GM18520 (cell line): Measurements from ENCODE around the gene ZMYND8.
"Not testable (repeated sequence)": the region's sequence is repeated elsewhere in the genome, so short reads cannot be mapped to it uniquely, and the experiment has no call there.

Experiments
- ATAC-seq: cut with Tn5 transposase; IDR thresholded peaks from one replicate; pipeline ENCODE4 v1.9.1; 2021; ENCODE audit not compliant: unreplicated experiment

ZMYND8 gene

GRCh38 chr20:47212606-47213207 lies 143.8 kb downstream of the ZMYND8 start:
- ATAC-seq = no peak

DNA sequence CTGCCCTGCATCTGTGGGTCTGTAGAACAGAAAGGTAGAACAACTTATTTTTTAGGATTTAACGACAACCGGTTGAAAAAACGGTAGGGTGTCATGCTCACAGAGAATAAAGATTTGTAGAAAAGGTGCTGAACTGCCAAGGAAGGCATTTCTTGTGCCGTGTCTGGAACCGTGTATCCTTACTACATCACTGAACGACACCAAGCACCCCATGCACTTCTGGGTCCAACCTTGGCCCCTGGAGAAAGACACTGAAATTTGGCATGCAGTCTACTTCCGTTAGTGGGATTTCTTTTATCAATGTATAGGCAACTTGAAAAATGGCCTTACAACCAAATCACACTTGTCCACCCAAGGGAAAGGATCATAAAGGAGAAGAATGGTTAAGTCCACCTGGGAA lies 145.5 kb downstream of the ZMYND8 start:
- no peak for ATAC-seq

DNA sequence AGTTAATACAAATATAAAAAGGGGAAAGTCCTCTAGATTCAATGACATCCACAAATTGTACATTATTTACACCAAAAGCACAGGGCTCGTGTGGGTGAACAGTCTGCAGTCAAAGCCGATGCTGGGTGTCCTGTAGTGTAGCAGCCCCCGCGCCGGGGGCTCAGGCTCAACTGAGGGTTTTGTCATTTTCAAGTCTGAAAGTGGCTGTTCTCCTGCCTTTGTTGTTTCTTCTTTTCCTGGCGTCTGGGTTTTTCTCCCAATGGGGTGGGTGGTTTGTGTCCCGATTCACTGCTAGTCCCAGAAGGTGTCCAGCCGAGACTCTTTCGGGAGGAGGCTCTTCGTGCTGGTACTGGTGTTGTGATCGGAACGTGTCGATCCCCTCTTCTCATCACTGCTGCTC lies 146.0 kb downstream of the ZMYND8 start:
- no peak for ATAC-seq

- ATAC-seq = no peak
Measured at GRCh38 chr20:47209982-47210381, 146.5 kb downstream of the ZMYND8 start.

DNA sequence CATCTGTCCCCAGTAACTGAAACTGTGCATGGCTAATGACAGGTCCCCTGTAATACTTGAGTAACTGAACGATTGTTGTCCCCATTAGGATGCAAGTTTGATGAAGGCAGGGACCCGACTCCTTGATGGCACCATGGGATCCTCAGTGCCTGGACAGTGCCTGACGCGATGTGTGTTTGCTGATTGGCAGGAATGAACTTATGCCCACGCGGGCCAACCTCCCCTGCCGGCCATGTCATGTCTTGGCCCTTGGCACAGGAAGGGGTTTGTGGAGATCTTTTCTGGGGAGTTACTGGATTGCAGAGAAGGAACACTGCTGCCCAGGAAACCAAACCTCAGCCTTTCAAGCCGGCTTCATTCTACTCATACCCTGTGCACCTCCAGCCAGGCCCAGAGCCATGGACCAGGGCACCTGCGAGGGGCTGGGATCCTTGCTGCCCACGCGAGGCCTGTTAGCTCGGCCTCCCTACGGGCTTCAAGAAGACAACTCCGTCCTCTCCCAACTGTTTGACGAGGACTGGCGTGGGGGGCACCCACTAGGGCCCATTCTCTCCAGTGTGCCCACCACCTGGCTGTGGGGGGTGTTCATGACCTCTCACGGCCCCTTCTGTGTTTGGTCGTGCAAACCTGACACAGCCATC lies 147.8 kb downstream of the ZMYND8 start:
- ATAC-seq = no peak

DNA sequence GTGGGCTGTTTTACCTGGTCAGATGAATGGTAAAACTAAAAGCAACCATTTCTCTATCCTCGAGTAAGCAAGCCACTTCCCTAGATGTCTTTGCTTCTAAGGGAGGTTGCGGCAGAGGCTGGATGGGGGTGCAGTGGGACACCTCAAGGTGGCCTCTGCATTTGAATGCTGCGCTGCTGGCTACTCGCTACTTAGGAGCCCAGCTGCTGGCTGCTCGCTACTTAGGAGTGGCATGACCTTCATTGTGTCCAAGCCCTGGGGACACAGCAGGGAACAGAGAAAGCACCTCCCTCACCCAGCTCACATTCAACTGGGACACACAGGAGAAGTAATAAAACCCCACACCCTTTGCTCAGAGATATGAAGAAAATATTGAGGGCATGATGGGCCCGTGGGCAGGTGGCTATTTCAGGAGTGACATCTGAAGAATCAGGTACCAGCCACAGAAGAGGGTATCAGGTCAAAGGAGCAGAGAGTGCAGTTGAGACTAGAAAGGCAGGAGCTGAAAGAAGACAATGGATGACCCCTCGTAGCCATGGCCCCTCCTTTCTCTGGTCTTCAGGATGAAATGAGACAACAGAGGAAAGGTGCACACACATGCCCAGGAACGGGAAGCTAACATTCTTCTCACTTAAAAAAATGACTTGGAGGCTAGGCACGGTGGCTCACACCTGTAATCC lies 149.4 kb downstream of the ZMYND8 start:
- no peak for ATAC-seq

GRCh38 chr20:47206552-47206951 lies 149.9 kb downstream of the ZMYND8 start:
- ATAC-seq = not testable (repeated sequence)

DNA sequence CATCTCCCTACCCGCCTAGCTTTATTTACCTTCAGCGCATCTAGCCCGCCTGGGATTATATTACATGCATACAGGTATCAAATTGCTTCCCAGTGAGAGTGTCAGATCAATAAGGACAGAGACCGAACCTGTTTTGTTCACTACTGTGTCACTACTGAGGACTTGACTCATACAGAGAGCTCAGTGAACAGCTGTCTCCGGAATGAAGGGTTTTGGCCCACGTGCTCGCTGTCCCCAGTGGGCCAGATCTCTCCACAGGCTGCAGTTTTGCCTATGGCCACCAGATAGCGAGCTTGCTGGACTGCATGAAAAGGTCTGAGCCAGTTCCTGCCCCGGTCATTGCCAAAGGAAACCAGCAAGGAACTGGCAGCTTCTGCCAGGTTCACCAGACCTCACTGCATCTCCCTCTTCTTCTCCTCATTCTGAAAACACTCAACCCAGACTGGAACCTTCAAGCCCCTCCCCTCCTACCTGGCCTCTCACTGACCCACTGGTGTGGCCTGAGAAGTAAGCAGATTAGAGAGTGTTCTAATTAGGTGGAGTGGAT lies 150.8 kb downstream of the ZMYND8 start:
- peak; percentile 50 for ATAC-seq

DNA sequence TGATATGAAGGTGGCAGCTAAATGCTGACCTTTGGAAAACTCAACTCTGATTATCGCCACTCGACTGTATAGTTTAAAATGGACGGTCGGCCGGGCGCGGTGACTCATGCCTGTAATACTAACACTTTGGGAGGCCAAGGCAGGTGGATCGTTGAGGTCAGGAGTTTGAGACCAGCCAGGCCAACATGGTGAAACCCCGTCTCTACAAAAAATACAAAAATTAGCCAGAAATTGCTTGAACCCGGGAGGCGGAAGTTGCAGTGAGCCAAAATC lies 151.7 kb downstream of the ZMYND8 start:
- ATAC-seq = not testable (repeated sequence)

DNA sequence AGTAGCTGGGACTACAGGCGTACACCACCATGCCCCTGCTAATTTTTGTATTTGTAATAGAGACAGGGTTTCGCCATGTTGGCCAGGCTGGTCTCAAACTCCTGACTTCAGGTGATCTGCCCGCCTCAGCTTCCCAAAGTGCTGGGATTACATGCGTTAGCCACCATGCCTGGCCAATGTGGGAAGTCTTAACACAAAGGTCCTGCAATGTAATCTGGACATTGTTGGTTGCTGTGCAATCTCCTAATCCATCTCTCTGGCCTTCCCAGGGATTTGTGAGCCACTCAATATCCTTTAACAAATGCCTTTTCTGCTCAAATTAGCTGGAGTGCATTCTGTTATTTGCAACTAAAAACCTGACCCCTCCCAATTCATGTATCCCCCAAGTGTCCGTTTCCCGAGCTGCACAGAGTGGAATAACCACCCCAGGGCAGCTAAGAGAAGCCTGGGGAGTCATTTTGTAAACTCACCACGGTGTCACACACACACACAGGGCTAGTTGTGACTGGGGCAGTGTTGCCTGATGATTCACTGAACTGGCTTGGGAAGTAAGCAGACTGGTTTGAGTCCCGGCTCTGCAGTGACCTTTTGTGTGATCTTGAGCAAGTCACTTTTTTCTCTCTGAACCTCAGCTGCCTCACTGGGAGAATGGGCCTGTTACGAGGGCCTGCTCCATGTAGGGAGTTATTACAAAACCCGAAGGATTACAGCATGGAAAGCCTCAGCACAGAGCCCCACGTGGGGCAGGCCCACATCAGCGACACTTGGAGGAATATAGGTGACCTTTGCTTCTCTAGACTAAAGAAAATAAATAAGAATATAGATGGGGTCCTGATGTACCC lies 152.3 kb downstream of the ZMYND8 start:
- ATAC-seq = no peak

DNA sequence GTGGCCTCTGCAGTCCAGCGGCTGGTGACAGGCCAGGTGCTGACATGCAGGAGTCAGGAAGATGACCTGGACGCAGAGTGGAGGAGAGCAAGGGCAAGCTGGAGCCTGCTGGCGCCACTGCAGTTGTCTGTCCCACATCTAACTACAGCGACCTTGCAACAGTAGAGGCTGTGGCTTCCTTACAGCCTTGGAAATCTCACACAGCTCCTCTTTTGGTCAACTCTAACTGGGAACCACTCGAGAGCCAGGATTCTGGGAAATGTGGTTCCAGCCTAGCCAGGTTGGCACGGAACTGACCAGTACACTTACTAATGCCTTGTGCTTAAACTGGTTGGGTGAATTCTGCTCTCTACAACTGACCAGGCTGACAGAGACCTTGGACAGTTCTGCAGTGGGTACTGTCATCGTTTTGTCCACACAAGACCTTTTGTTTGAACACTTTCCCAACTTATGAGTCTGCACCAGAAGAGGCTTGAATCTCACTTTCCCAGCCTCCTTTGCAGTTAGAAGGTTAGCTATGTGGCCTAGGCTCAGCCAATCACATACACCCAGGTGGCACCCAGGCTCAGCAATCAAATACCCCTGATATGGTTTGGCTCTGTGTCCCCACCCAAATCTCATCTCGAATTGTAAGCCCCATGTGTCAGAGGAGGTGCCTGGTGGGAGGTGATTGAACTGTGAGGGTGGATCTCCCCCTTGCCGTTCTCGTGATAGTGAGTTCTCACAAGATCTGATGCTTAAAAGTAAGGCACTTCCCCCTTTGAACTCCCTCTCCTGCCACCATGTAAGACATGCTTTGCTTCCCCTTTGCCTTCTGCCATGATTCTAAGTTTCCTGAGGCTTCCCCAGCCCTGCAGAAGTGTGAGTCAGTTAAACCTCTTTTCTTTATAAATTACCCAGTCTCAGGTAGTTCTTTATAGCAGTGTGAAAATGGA lies 153.5 kb downstream of the ZMYND8 start:
- no peak for ATAC-seq

DNA sequence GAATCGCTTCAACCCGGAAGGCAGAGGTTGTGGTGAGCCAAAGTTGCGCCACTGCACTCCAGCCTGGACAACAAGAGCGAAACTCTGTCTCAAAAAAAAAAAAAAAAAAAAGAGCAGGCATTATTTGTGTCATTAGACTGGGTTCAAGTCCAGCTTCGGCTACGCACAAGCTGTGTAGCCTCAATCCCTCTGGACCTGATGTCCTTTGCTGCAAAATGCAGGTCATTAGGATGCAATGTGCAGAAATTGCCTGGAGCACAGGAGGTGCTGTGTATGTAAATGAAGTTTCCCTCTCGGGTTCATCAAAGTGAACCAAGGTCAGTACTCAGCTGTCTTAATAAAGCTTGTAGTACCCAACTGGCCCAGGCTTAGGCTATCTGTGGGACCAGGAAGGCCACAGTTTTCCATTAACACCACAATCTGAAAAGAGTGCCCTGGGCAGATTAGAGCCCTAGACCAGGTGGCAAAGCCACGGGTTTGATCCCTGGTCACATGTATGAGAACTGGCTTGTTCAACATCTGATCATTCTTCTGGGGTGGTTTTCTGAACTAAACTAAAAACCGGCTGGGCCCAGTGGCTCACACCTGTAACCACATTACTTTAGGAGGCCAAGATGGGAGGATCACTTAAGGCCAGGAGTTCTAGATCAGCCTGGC lies 155.3 kb downstream of the ZMYND8 start:
- no peak for ATAC-seq

DNA sequence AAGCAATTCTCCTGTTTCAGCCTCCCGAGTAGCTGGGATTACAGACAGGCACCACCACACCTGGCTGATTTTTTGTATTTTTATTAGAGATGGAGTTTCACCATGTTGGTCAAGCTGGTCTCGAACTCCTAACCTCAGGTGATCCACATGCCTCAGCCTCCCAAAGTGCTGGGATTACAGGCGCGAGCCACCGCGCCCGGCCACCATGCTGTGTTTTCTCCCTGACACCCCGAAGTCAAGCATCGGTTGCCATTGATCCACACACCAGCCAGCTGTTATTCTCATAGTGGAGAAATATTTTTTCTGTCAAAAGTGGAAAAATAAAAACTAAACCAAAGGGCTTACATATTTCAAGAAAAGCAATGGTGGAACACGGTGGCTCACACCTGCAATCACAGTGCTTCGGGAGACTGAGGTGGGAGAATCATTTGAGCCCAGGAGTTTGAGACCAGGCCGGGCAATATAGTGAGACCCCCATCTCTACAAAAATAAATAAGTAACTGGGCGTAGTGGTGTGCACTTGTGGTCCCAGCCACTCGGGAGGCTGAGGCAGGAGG lies 157.4 kb downstream of the ZMYND8 start:
- no peak for ATAC-seq

GRCh38 chr20:47198254-47198671 lies 158.2 kb downstream of the ZMYND8 start:
- no peak for ATAC-seq

GRCh38 chr20:47196091-47197081 lies 160.1 kb downstream of the ZMYND8 start:
- ATAC-seq = no peak

- no peak for ATAC-seq
Measured at GRCh38 chr20:47195573-47195972, 160.9 kb downstream of the ZMYND8 start.

DNA sequence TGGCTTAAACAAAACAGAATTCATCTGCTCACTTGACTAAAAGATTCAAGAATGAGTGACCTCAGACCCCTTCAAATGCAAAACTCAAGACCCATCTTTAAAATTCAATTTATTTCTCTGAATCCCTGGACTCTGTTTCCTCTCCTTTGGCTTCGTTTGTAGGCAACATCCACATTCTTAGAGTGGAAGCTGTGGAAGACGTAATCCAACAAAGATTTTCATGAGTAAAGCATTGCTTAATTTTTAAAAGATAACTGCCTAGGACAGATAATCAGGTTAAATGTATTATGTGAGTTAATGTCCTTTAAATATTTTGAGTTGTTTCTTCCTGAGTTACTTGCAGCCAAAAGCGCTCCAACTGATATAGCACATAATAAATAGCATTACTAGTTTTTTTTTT lies 164.5 kb downstream of the ZMYND8 start:
- no peak for ATAC-seq

DNA sequence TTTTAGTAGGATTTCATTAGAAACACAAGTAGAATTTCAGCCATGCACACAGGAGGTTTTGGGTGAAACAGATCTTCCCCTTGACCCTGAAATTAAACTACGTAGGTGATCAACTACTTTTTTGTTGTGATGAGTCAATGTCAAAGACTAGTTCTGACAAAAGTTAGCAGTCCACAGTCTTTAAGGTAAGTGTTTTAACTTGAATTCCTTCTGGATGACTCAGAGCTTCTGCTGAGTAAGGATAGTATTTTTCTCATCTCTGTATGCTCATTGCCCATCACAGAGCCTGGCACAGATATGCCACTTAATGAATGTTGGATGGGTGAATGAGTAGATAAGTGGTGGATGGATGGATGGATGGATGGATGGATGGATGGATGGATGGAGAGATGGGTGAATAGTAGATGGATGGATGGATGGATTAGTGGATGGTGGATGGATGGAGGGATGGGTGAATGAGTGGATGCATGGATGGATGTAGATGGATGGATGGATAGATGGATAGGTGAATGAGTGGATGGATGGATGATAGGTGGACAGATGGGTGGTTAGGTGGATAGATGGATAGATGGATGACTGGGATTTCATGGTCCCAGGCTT lies 165.3 kb downstream of the ZMYND8 start:
- no peak for ATAC-seq
